ENCODE data around the gene KASH5.
"Not testable (repeated sequence)": the region's sequence is repeated elsewhere in the genome, so short reads cannot be mapped to it uniquely, and the experiment has no call there.

KASH5 gene

GRCh38 chr19:49436381-49437017, 48.5 kb downstream of the KASH5 start:
- peak in 1 of 2 donors; percentile 60 for DNase-seq (ENCODE audit: low read depth in 2 of 2)

- DNase-seq (ENCODE audit: low read depth in 2 of 2), result no peak
Observed at GRCh38 chr19:49437231-49437630, 49.2 kb downstream of the KASH5 start.

GRCh38 chr19:49438261-49438660, 50.2 kb downstream of the KASH5 start:
- no peak for DNase-seq (ENCODE audit: low read depth in 2 of 2)

- DNase-seq (ENCODE audit: low read depth in 2 of 2), result no peak
Observed at GRCh38 chr19:49439836-49440235, 51.8 kb downstream of the KASH5 start.

GRCh38 chr19:49440439-49441209, 52.6 kb downstream of the KASH5 start:
- DNase-seq (ENCODE audit: low read depth in 2 of 2), result no peak

- DNase-seq (ENCODE audit: low read depth in 2 of 2), result no peak
Observed at GRCh38 chr19:49441210-49441959, 53.3 kb downstream of the KASH5 start, which contains the start of gene SLC17A7. TSS of gene SLC17A7 (minus strand) at chr19:49441527. CDS start at chr19:49441379, 148 bp downstream.

GRCh38 chr19:49441960-49442350, 53.9 kb downstream of the KASH5 start:
- DNase-seq (ENCODE audit: low read depth in 2 of 2), result no peak

- no peak for DNase-seq (ENCODE audit: low read depth in 2 of 2)
Observed at GRCh38 chr19:49442354-49442753, 54.3 kb downstream of the KASH5 start.

GRCh38 chr19:49442771-49443365, 54.8 kb downstream of the KASH5 start:
- no peak for DNase-seq (ENCODE audit: low read depth in 2 of 2)

GRCh38 chr19:49443366-49444099, 55.5 kb downstream of the KASH5 start:
- peak; percentile 91 to 93 for DNase-seq (ENCODE audit: low read depth in 2 of 2)

GRCh38 chr19:49444100-49444700, 56.2 kb downstream of the KASH5 start:
- DNase-seq (ENCODE audit: low read depth in 2 of 2), result not testable (repeated sequence)

GRCh38 chr19:49445997-49446396, 57.9 kb downstream of the KASH5 start:
- DNase-seq (ENCODE audit: low read depth in 2 of 2), result no peak

- no peak for DNase-seq (ENCODE audit: low read depth in 2 of 2)
Observed at GRCh38 chr19:49447485-49448431, 59.7 kb downstream of the KASH5 start.

GRCh38 chr19:49448432-49448786, 60.4 kb downstream of the KASH5 start:
- no peak for DNase-seq (ENCODE audit: low read depth in 2 of 2)

GRCh38 chr19:49450405-49450804, 62.4 kb downstream of the KASH5 start:
- no peak for DNase-seq (ENCODE audit: low read depth in 2 of 2)

- DNase-seq (ENCODE audit: low read depth in 2 of 2), result peak; percentile 91 to 92
Observed at GRCh38 chr19:49451430-49452181, 63.6 kb downstream of the KASH5 start, which contains the start of gene PIH1D1. TSS of gene PIH1D1 (minus strand) at chr19:49451814. CDS start at chr19:49451574, 240 bp downstream.

- DNase-seq (ENCODE audit: low read depth in 2 of 2), result peak; percentile 96
Observed at GRCh38 chr19:49453013-49453756, 65.1 kb downstream of the KASH5 start, which contains the start of gene ALDH16A1. TSS of gene ALDH16A1 (plus strand) at chr19:49453225. CDS start at chr19:49453332, 107 bp downstream.

- no peak for DNase-seq (ENCODE audit: low read depth in 2 of 2)
Observed at GRCh38 chr19:49453757-49454240, 65.8 kb downstream of the KASH5 start.

Data from activated CD4-positive, alpha-beta T cell treated with anti-CD3 and anti-CD28 coated beads for 24 hours (primary cell).